Activated CD4-positive, alpha-beta T cell treated with anti-CD3 and anti-CD28 coated beads, Interleukin-2, Interleukin-6, amounts not matched to agents 100 ng/mL and 50 ng/mL, durations not matched to agents 16 hours and 8 hours (primary cell): ENCODE results near the gene COPRS.
"Not testable (repeated sequence)": the region's sequence is repeated elsewhere in the genome, so short reads cannot be mapped to it uniquely, and the experiment has no call there.

Experiments used
- DNase-seq: peaks from one replicate; pipeline ENCODE4 v3.0.0-alpha.2; 2020

COPRS gene

GRCh38 chr17:31843070-31843745 lies 15.8 kb downstream of the COPRS start:
- no peak for DNase-seq

GRCh38 chr17:31842195-31843069 lies 16.6 kb downstream of the COPRS start:
- peak; percentile 79 for DNase-seq

- DNase-seq: no peak
These were observed 17.2 kb downstream of the COPRS start for GRCh38 chr17:31841850-31842194.

- no peak for DNase-seq
These were observed 20.3 kb downstream of the COPRS start for GRCh38 chr17:31838636-31839225.

GRCh38 chr17:31835984-31836383 lies 23.1 kb downstream of the COPRS start:
- no peak for DNase-seq

GRCh38 chr17:31834448-31834847 lies 24.6 kb downstream of the COPRS start:
- no peak for DNase-seq

GRCh38 chr17:31832746-31833145 lies 26.3 kb downstream of the COPRS start:
- no peak for DNase-seq

GRCh38 chr17:31830971-31831858 lies 27.8 kb downstream of the COPRS start:
- DNase-seq: no peak

GRCh38 chr17:31829649-31830048 lies 29.4 kb downstream of the COPRS start:
- no peak for DNase-seq

- not testable (repeated sequence) for DNase-seq
These were observed 30.1 kb downstream of the COPRS start for GRCh38 chr17:31828955-31829354.

- no peak for DNase-seq
These were observed 32.9 kb downstream of the COPRS start for GRCh38 chr17:31825961-31826691.

- DNase-seq: no peak
These were observed 34.2 kb downstream of the COPRS start for GRCh38 chr17:31824766-31825360.

- no peak for DNase-seq
These were observed 36.0 kb downstream of the COPRS start for GRCh38 chr17:31823014-31823413.

- DNase-seq: no peak
These were observed 38.2 kb downstream of the COPRS start for GRCh38 chr17:31820691-31821435.

- no peak for DNase-seq
These were observed 39.5 kb downstream of the COPRS start for GRCh38 chr17:31819578-31819977.

GRCh38 chr17:31818863-31819262 lies 40.2 kb downstream of the COPRS start:
- DNase-seq: not testable (repeated sequence)

- no peak for DNase-seq
These were observed 43.8 kb downstream of the COPRS start for GRCh38 chr17:31815212-31815730.

- no peak for DNase-seq
These were observed 47.9 kb downstream of the COPRS start for GRCh38 chr17:31811101-31811500.

GRCh38 chr17:31809876-31810275 lies 49.2 kb downstream of the COPRS start:
- DNase-seq: not testable (repeated sequence)

- DNase-seq: no peak
These were observed 50.5 kb downstream of the COPRS start for GRCh38 chr17:31808521-31809050.
